LNCaP clone FGC (cell line): ENCODE results near the gene HOXC4.

Experiments
- DNase-seq: peaks from one replicate; pipeline ENCODE4 v3.0.0-alpha.2; 2011; ENCODE audit warnings: low read depth
- H3K4me3 ChIP-seq: 2 replicates; pipeline ENCODE4 v1.5.1; 2011; ENCODE audit warnings: mild to moderate bottlenecking, low read depth, low read length, control low read depth
- TF ChIP-seq, protein P1 (sequence below): IDR thresholded peaks from 2 replicates; pipeline ENCODE4 v1.5.1; 2012; ENCODE audit warnings: mild to moderate bottlenecking; ENCODE audit not compliant: control insufficient read depth, insufficient read depth; ENCODE audit errors: extremely low read depth

HOXC4 gene

DNA sequence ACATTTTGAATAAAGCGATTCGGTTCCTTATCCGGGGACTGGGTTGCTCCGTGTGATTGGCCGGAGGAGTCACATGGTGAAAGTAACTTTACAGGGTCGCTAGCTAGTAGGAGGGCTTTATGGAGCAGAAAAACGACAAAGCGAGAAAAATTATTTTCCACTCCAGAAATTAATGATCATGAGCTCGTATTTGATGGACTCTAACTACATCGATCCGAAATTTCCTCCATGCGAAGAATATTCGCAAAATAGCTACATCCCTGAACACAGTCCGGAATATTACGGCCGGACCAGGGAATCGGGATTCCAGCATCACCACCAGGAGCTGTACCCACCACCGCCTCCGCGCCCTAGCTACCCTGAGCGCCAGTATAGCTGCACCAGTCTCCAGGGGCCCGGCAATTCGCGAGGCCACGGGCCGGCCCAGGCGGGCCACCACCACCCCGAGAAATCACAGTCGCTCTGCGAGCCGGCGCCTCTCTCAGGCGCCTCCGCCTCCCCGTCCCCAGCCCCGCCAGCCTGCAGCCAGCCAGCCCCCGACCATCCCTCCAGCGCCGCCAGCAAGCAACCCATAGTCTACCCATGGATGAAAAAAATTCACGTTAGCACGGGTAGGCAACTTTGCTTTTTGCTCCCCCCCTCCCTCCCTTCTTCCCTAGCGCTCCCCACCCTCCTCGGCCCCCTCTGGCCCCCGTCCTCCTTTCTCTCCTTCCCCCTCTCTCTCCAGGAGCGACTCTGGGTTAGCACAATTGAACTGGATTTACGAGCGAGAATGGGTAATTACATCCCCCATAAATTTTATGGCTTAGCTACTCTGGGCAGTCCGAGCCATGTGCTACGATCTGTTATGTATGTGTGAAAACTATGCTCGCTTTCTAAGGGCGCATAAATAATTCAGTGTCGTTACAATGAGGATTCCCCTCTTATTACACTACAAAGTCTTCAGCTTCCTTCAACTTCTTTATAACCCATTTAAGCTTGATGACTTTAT is at the start of gene HOXC4:
TSS of gene HOXC4 (plus strand) at position 85 of the 991 bp plus-strand sequence. CDS start at position 173, 88 bp downstream.
- DNase-seq: no peak
- H3K4me3 ChIP-seq: no peak within 1 kb of the TSS

DNA sequence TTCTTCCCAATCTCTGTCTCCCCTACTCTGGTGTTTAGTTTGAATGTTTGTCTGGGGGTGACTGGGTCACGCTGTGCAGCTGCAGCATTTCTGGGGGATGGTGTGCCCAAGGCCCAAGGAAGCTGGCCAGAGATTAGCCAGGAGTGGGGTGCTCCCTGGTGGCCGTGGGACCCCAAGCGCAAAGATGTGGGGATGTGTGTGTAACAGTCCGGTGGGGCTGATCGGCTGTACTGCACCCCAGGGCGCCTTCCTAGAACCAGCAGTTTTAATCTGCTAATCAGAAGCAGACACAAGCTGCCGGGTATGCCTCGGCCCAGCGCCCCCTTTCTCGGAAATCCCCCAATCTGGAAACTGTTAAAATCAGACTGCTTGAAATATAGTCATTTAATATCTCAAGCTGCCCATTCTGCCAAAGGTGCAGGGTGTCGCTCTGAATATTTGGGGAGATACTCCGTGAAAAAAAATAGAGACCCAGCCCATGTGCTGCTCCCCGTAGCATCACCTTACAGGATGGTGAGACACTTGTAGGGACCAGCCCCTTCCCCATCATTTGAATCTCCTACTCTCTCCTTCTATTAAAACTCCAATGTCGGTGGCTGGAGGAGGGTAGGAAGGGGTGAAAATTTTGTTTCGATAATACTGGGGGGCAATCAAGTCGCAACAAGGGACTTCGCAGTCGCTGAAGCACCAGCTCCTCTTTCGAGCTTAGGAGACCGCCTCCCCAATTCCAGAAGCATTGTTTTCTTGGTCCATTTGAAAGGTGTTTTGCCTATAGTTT is 49.4 kb upstream of the HOXC4 start:
- no peak for DNase-seq
- H3K4me3 ChIP-seq: no peak overlapping the region
- TF ChIP-seq, protein P1, sequence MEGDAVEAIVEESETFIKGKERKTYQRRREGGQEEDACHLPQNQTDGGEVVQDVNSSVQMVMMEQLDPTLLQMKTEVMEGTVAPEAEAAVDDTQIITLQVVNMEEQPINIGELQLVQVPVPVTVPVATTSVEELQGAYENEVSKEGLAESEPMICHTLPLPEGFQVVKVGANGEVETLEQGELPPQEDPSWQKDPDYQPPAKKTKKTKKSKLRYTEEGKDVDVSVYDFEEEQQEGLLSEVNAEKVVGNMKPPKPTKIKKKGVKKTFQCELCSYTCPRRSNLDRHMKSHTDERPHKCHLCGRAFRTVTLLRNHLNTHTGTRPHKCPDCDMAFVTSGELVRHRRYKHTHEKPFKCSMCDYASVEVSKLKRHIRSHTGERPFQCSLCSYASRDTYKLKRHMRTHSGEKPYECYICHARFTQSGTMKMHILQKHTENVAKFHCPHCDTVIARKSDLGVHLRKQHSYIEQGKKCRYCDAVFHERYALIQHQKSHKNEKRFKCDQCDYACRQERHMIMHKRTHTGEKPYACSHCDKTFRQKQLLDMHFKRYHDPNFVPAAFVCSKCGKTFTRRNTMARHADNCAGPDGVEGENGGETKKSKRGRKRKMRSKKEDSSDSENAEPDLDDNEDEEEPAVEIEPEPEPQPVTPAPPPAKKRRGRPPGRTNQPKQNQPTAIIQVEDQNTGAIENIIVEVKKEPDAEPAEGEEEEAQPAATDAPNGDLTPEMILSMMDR: no peak

More for the DNA sequence above, at the start of gene HOXC4:
- TF ChIP-seq, protein P1: no peak

DNA sequence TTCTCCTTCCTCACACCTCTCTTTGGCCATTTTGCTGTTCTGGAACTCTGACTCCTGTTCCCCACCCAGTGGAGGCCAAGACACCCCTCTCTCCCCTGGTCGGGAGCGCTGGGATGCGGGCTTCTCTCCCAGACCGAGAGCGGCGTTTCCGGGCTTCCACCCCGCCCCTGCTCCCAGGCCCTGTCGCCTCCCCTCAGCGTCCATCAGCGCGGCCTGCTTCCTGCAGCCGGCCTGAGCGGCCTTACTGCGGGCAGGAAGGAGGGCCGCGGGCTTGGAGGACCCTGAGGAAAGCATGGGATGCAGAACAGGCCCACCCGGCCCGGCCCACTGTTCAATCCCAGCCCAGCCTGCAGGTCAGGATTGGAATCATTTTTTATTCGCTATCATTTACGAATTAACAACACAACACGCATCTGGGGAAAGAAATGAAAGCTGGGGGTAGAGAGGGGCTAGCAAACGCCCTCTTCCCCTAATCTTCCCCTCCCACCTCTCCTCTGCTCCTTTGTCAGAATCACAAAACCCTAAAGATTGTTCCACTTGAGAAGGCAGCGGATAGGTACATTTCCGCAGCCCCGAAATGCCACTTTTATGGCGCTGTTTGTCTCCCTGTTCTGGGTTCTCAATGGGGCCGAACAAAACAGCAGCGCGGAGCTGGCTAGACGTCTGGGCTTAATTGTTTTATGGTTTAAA is 48.6 kb upstream of the HOXC4 start:
- DNase-seq: no peak
- H3K4me3 ChIP-seq: no peak overlapping the region
- TF ChIP-seq, protein P1: no peak

DNA sequence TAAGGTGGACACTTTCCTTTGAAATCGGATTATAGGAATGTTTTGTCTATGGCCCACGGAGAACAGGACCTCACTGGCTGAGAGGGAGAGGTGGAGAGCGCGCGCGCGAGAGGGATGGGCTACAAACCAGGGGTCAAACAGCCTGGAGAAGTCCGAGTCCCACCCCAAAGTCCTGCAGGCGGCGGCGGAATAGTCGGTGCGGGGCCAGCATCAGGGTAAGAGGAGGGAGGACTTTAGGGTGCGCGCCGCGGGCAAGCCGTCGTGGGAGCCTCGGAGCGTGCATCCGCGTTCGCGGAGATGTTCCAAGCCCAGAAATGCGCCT is 48.1 kb upstream of the HOXC4 start:
- DNase-seq: no peak
- TF ChIP-seq, protein P1: no peak
- H3K4me3 ChIP-seq: no peak overlapping the region

DNA sequence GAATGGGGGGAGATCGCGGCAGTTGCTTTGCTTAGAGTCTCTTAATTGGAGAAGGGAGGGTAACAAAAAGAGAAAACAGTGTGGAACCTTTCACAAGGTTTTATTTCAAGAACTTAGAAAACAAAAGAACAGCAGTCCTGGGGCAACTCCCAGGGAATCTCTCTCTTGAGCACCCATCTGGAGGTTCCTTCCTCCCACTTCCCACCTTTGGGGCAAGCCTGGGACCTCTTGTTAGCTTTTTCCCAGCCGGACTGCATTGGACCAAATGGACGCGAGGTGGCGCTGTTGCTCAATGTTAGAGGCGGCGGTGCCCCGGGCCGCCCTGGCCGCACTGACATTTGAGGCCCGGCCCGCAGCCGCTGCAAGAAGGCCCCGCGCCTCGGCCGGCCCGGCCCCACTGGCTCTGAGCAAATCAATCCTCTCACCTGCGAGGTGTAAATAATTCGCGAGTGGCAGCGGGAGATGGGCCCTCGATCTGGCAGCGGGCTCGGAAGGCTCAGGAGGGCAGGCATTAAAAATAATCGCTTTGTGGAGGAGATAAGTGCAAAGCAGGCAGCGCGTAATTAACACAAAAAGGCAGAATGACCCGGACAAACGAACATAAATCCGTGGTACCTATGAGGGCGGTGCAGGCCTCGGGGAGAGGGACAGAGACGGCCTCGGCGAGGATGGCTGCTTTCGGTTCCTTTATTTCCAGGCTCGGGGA is 47.6 kb upstream of the HOXC4 start:
- no peak for DNase-seq
- H3K4me3 ChIP-seq: no peak overlapping the region
- TF ChIP-seq, protein P1: peak; percentile 96

DNA sequence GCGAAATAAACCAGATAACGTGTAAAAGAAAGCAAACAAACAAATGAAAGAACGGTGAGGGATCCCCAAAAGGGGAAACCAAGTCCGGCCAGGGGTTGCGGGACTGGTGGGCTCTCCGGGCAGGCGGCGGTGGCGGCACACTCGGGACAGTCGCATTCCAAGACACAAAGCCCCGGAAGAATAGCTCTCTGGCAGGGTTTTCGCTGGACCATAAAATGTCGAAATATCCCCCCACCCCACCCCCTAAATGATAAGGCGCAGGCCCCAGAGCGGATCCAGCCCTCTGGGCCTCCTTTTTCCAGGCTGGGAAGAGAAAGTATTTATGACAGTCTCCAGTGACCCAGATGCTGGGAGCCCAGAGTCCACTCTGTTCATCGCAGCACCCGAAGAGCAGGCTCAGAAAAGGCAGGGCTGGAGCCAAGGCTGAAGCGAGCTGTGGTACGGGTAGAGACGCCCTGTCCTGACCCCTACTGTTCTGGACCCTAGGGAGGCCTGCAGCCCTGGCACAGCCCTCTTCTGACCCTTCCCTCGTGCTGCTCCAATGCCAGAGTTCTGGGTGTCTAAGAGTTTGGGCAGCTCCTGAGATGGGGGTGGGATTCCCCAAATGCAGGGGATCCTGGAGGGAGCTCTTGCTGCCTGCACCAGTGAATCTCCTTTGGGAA is 46.9 kb upstream of the HOXC4 start:
- no peak for DNase-seq
- no peak overlapping the region for H3K4me3 ChIP-seq
- TF ChIP-seq, protein P1: no peak
